Posterior cingulate gyrus (tissue), 11 donors: Measurements from ENCODE around the gene EXTL2.
"Not testable (repeated sequence)": the region's sequence is repeated elsewhere in the genome, so short reads cannot be mapped to it uniquely, and the experiment has no call there.

ENCODE experiments used
- DNase-seq, 10 donors: peaks; one replicate each; pipeline versions ENCODE4 v3.0.0 to v3.0.0-alpha.2; 2020 to 2021; ENCODE audit warnings: mixed read lengths in 3 of 10
- intact Hi-C: fragments of 100-400 bp; cut with DNase I; formaldehyde crosslinking; loops from one replicate; pipeline ENCODE4 v1.15.1; 2023

EXTL2 gene

GRCh38 chr1:100894603-100895539, at the start of gene EXTL2:
EXTL2 (minus strand) TSS chr1:100894842; CDS start chr1:100888757, 6,085 bp downstream.
- peak; percentile 74 to 98 (median 86) for DNase-seq
- intact Hi-C loops: no loop called here

- intact Hi-C loops: no loop called here
- DNase-seq: no peak
Observed at GRCh38 chr1:100943533-100943932, 48.9 kb upstream of the EXTL2 start.

DNA sequence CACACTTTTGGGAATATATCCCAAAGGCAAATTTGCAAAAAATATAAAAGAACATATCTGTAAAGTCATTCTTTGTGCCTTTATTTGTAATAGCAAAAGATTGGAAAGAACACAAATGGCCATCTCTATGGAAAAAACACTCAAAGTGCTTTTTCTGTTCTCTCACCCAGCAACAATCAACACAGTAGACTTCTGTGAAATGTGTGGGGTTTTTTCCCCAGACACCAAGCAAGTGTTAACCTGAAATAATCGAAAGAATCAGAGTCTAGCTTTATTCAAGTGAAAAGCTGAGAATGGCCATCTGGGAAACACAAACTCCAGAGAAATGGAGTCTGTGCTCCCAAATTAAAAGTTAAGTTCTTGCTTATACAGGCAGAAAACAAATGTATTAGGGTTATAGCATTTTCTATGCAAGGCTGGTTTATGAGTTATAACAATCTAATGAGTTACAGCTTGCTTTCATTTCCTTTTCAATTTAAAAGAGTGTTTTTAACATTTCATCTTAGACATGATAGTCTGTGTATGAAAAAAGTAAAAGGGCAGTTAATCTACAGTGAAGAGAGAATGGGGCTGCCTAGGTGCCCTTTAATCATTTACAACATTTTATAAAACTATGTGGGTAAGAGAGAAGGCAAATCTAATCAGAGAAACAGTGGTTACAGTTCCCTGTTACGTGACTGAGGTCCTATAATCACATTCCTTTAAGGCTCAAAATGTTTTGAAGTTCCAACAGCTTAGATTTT, 47.8 kb upstream of the EXTL2 start:
- intact Hi-C loops: no loop called here
- no peak for DNase-seq

- intact Hi-C loops: no loop called here
- DNase-seq: no peak
Observed at GRCh38 chr1:100941580-100942216, 47.1 kb upstream of the EXTL2 start.

DNA sequence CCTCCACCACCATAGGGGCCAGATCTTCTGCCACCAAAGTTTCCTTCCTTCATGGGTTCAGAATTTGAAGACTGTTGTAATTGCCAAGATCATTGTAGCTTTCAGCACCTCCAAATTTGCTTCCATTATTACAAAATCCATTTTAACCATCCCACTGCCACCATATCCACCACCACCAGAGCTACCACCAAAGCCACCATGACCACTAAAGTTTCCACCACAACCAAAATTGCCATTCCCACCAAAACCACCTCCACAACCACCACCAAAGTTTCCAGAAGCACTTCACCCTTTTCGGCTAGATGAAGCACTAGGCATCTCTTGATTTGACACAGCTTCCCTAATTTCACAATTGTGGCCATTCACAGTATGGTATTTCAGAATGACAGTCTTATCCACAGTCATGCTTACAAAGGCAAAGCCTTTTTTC, 46.5 kb upstream of the EXTL2 start:
- intact Hi-C loops: no loop called here
- DNase-seq: no peak

- no peak for DNase-seq
- intact Hi-C loops: no loop called here
Observed at GRCh38 chr1:100936194-100936967, 41.7 kb upstream of the EXTL2 start.

DNA sequence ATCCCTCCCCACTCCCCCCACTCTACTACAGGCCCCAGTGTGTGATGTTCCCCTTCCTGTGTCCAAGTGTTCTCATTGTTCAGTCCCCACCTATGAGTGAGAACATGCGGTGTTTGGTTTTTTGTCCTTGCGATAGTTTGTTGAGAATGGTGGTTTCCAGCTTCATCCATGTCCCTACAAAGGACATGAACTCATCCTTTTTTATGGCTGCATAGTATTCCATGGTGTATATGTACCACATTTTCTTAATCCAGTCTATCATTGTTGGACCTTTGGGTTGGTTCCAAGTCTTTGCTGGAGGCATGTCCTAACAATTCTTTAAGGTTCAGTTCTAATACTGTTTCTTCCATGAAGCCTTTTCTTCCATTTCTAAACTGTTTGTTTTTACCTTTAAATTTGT, 38.9 kb upstream of the EXTL2 start:
- DNase-seq, intact Hi-C loops: not testable (repeated sequence)

DNA sequence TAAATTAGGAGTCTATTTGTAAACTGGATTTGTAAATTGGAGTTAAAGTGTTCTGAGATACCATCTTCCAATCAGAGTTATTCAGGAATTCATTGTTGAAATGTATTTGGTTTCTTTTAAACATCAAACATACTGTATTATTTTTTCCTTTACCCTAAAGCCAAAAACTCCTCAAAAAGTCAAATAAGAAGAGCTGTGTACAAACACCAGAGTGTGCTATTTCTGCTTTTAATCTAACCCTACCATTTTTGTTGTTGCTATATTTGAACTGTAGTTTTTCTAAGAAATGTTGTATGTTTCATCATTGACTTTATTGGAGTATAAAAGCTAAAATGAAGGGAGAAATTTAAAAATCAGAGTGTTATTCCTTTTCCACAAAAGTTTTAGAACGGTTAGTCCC, 37.1 kb upstream of the EXTL2 start:
- DNase-seq: no peak
- intact Hi-C loops: no loop called here

DNA sequence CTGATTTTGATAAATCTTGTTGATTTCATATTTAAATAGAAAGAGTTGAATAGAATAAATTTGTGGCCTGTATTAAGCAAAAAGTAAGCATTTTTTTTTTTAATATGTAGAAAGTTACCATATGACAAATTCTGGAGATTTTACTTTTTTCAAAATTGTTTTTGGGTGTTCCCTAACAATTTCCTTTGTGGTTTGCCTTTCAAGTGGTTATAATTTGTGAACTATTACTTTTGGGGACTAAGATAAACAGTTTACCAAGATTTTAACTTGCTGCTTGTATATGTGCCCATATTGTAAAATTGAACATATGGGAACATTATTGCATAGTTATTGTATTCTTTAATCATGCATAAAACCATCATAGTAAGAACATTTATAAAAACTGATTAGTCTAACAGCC, 35.9 kb upstream of the EXTL2 start:
- intact Hi-C loops: no loop called here
- DNase-seq: no peak

DNA sequence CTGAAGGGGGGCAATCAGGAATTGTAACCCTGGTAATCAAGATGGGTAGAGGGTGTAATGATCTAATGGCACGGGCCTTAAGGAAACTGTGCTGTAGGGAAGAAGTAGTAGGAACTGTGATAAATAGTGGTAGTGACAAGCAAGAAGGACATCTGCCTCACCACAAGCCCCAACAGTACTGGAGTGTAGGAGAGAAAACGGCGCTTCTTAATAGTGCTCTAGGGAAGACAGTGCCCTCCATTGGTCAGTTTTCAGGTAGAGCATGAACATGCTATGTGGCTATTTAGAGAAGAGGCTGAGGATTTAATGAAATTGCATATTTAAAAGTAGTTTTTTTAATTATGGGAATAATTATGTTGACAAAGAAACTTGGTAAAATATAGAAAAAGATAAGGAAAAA, 33.5 kb upstream of the EXTL2 start:
- no peak for DNase-seq
- intact Hi-C loops: no loop called here

DNA sequence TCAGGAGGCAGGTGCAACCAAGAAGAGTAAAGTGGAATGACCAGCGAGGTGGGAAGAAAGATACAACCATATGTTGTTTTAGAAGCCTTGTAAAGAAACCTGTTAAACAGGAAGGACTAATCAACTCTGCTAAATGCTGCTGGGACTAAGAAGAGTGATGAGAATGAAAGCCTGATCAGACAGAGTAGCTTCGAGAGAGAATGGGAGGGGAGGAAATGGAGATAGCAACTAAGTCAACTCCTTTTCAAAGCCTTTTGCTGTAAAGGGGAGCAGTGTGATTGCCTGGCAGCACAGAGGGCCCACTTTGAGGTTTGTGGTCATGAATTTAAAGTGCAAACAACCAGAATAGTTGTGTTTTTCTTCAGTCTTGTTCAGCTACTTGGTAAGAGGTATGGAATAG, 32.6 kb upstream of the EXTL2 start:
- DNase-seq: no peak
- intact Hi-C loops: no loop called here

DNA sequence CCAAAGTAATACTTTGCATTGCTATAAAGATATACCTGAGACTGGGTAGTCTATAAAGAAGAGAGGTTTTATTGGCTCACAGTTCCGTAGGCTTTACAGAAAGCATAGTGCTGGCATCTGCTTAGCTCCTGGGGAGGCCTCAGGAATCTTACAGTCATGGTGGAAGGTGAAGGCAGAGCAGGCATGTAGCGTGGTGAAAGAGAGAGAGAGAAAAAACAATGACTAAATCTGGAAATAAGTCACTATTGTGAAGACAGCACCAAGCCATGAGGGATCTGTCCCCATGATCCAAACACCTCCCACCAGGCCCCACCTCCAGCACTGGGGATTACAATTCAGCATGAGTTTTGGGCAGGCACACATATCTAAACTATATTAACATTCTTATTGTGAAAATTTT, 31.6 kb upstream of the EXTL2 start:
- intact Hi-C loops: no loop called here
- DNase-seq: no peak

GRCh38 chr1:100924991-100925390, 30.3 kb upstream of the EXTL2 start:
- DNase-seq: no peak
- intact Hi-C loops: loop anchor here (5.0 kb wide), 1 partner anchor 312 kb away; the partner anchor contains the start of gene S1PR1

- intact Hi-C loops: loop anchor here (5.0 kb wide), 1 partner anchor 313 kb away; the partner anchor contains the start of gene S1PR1
- no peak for DNase-seq
Observed at GRCh38 chr1:100924212-100924611, 29.6 kb upstream of the EXTL2 start.

GRCh38 chr1:100921110-100921706, 26.6 kb upstream of the EXTL2 start:
- no peak for DNase-seq
- intact Hi-C loops: loop anchor here (2.0 to 5.0 kb wide), 2 partner anchors 316 to 368 kb away; partner anchors contain the start of gene S1PR1

DNA sequence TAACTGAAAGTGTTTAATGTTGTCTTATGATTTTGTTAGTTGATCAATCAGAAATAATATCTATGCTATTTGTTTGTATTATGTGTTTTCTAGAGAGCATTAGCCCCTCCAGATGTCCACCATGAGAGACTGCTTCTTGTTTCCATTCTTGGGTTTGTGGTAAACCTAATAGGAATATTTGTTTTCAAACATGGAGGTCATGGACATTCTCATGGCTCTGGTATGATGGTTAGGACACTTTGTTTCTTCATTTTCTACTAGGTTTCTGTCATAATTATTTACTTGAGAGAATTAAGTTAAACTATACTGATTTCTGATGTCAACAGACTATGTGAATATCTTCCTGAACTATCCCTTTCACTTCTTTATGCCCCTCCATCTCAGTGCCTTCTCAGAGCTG, 17.4 kb upstream of the EXTL2 start:
- intact Hi-C loops: loop anchor here (10.0 kb wide), 1 partner anchor 443 kb away; no protein-coding TSS in a partner anchor
- no peak for DNase-seq

GRCh38 chr1:100909018-100909417, 14.4 kb upstream of the EXTL2 start:
- no peak for DNase-seq
- intact Hi-C loops: no loop called here

DNA sequence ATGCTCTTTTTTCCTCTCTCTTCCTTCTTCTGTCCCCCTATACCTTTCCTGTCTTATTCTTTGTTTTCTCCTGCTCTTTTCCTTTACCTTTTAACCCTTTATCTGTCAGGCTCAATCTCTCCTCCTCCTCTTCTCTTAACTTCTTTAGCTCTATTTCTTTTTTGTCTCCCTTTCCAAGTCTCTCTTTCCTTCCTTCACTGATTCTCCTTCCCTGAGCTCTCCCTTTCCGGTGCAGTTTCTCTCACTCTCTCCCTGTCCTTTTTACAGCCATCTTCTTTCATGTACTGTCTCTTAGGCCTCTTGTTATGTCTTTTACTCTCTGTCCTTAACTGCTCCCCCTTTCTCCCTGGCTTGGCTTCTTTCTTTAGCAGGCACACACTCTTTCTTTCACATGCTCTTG, 13.2 kb upstream of the EXTL2 start:
- DNase-seq: no peak
- intact Hi-C loops: no loop called here

- intact Hi-C loops: no loop called here
- no peak for DNase-seq
Observed at GRCh38 chr1:100905181-100905580, 10.5 kb upstream of the EXTL2 start.

DNA sequence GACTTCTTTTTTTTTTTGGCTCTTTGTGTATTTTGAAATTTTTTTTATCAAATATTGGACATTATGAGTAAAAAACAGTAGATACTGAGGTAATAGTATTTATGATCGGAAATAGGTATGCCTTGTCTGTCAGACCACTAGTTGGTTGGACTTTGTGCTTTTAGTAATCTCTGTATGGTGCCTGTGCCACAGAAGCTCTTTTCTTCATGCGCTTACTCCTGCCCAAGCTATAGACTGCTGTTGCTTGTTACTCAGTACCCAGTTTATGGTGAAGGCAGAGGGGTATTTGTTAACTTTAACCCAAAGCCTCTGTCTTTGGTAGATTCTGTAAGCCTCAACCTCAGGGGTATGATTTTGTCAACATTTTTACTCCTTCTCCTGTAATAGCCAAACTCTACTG, 9.9 kb upstream of the EXTL2 start:
- no peak for DNase-seq
- intact Hi-C loops: no loop called here
